ENCODE measurements around the gene GATAD1.

The GATAD1 gene

DNA sequence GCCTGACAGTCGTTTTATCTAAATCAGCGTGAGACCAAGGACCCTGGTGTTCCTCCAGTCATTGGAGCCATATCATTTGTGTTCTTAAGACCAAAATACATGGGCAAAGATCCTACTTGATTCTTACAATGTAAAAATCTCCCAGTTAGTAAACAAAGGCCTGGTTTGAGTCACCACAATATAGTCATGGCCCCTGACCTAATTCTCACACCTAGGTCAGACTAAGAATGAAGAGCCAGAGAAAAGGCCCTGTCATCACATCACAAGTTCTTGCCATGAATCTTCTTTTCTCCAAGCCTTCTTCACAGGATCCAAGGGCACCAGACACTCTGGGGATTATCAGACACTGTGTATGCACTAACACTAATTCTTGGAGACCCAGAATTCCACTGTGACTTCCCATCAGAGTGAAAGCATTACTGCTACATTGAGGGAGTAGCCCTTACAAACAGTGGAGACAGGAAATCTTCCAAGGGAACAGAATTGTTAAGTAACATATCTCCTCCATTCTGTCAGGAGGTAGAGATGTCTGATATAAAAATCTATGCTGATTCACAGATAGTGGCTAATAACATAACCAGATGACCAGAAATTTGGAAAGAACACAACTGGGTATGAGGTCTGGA is 38.1 kb downstream of the GATAD1 start:
- no peak for DNase-seq

- DNase-seq = no peak
Observed at GRCh38 chr7:92485974-92486373, 38.7 kb downstream of the GATAD1 start.

DNA sequence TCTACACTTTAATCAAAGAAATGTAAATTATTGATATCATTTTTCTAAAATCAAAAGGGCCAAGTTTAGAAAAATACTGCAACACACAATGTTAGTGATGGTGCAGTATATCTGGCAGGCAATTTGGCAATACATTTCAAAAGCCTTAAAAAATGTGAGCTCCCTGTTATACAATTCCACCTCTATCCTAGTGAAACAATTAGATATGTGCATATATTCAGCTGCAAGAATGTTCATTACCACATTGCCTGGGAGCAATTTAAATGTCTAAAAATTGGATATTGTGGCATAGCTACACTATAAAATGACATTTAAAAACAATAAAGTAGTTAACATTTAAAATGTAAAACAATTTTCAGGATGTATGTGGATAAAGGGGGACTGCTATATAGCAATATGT is 40.5 kb downstream of the GATAD1 start:
- DNase-seq = no peak

GRCh38 chr7:92489634-92490033 is 42.4 kb downstream of the GATAD1 start:
- no peak for DNase-seq

- DNase-seq = no peak
Observed at GRCh38 chr7:92496876-92497275, 49.6 kb downstream of the GATAD1 start.

DNA sequence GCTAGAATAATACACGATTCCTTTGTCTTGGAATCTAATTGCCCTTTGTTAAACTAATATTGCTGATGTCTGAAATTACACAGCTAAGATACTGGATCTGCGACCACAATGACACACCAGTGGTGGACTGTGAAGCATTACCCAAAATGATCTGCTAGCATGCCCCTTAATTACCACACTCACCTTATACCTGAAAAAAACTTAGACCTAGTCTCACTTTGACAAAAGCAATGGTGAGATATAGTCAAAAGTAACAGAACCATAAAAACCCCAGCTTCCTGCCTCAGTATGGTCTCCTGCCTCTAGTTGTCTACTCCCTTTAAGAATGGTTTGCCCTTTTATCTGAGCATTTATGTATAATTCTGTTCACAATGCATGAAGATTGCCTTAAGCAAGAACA is 51.3 kb downstream of the GATAD1 start:
- DNase-seq = peak in 1 of 5 donors; percentile 8

- DNase-seq = no peak
Observed at GRCh38 chr7:92503767-92504166, 56.5 kb downstream of the GATAD1 start.

- DNase-seq = no peak
Observed at GRCh38 chr7:92504563-92504962, 57.3 kb downstream of the GATAD1 start.

DNA sequence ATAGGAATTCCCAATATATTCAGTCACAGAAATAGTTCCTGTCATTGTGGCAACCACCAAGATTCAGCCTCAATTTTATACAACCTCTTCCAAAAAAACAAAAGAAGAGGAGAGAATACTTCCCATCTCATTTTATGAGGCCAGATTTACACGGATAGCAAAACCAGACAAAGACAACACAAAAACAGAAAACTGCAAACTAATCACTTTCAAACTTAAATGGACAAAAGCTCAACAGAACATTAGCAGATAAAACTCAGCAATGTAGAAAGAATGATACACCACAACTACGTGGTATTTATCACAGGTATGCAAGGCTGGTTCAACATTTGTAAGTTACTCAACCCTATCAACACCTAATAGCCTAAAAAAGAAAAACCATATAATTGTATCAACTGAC is 59.1 kb downstream of the GATAD1 start:
- no peak for DNase-seq

GRCh38 chr7:92508946-92509345 is 61.7 kb downstream of the GATAD1 start:
- no peak for DNase-seq
